Measurements from ENCODE around the gene NEK7.

DNA sequence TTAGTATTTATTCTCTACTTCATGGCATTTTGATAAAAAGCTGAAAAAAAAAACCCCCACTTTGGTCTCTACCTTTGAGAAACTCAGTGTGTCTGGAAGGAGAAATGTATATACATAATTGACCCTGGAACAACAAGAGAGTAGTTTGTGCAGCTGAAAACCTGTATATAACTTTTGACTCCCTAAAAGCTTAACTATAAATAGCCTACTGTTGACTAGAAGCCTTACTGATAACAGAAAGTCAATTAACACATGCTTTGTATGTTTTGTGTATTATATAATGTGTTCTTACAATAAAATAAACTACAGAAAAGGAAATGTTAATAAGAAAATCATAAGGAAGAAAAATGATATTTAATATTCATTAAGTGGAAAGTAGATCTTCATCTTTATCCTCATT lies 88.0 kb downstream of the NEK7 start:
- TF ChIP-seq CTCF (IDR thresholded peaks at IDR 0.05) (no peak), ZFX (IDR thresholded peaks at IDR 0.05; ENCODE audit: borderline replicate concordance) (no peak)
